NCI-H526 (cell line): ENCODE results near the gene BOD1.

Experiments
- DNase-seq, 2 experiments: peaks; one replicate each; lab custom pipeline; 2025; lab: John Stamatoyannopoulos, UW

BOD1 gene

GRCh38 chr5:173640156-173640804 is 23.8 kb upstream of the BOD1 start:
- DNase-seq = no peak

GRCh38 chr5:173638126-173639040 is 21.9 kb upstream of the BOD1 start:
- no peak for DNase-seq

DNA sequence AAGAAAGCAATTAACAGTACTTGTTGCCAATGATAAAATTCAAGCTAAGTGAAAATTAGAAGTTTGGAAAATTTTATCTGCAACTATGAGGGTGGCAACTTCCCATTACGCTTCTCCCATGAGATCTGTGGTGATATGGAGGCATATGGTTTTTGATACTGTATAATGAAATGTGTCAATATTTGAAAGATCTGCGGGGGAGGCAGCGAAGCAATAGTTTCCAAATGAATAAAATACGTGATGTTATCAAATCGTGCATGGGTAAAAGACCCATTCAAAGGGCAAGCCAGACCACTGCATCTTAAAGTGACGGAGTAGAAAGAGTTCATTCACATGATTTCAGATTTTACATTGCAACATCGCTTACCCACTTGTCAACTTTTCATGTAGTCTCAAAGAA is 20.9 kb upstream of the BOD1 start:
- DNase-seq = no peak

DNA sequence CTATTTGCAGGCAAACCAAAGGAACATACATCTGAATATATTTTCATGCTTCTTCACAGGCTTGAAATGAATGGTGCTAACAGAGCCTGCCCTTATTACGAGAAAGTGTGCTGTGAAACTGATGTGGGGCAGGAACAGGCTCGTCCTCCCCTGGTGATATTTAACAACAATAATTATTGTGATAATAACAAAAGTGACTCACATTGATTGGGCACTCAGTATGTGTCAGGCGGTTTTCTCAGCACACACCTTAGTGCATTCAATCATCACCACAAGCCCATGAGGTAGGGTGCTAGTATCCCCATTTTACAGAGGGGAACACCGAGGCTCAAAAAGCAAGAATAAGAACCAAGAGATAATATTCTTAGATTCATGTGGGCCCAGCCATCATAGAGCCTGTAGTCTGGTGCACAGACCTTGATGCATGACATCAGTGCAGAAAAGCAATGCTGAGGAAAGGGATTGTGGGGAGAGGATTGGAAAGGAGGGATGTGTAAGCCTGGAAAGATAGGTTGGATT is 18.1 kb upstream of the BOD1 start:
- DNase-seq = no peak

DNA sequence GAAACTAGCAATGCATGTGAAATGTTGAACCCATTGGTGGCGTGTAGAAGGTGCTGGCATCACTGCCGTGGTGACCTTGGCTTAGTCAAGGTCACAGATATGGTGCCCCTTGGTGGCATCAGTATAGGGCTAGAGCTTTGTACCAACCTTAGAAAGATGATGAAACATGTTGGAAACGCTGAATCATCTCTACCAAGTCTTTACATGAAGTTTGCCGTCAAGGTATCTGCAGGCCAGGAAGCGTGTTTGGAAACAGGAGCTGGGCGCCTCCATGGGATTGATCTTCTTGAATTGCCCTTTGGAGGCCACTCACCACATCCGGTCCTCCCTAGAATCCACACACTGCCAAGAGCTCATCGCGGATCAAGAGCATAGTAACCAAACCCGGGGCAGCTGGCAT is 16.9 kb upstream of the BOD1 start:
- no peak for DNase-seq

DNA sequence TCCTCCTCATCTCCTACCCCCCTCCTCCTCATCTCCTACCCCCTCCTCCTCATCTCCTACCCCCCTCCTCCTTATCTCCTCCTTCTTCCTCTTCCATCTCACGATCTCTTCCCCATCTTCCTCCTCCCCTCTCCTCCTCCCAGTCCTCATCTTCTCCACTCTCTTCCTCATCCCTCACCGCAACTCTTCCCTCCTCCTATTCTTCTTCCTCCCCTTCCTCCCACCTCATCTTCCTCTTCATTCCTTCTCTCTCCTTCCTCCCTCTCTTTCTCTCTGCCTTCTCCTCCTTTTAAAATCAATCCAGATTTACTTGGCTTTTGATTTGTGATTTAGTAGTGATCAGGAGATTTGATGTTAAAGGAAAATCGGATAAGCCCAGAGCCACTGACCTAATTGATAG is 15.0 kb upstream of the BOD1 start:
- DNase-seq = no peak

DNA sequence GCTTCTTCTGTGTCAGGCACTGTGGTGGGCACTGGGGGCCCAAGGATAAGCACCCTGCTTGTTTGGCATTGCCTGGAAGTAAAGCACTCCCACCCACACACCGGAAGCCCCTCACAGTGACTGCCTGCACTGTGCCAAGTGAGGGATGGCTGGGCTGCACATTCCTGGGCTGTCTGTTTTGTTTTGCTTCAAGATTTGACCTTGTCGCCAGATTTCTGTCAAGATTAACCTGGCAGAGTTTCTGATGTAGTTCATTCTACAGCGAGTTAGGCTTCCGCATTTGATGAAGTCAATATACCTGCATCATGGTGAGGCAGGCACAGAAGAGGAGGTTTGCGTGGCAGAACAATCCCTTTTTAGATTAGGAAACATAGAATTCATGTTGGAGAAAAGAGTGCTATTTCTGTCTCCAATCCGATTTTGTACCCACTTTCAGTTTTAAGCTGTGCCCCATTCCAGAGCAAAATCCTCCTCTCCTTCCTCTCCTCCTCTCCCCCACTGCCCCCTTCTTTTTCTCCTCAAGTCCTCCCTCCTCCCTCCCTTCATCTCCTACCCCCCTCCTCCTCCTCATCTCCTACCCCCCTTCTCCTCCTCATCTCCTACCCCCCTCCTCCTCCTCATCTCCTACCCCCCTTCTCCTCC is 14.4 kb upstream of the BOD1 start:
- DNase-seq = no peak

GRCh38 chr5:173629628-173630027 is 13.2 kb upstream of the BOD1 start:
- DNase-seq = peak in 1 of 2 experiments; percentile 32

GRCh38 chr5:173628501-173628900 is 12.1 kb upstream of the BOD1 start:
- DNase-seq = no peak

DNA sequence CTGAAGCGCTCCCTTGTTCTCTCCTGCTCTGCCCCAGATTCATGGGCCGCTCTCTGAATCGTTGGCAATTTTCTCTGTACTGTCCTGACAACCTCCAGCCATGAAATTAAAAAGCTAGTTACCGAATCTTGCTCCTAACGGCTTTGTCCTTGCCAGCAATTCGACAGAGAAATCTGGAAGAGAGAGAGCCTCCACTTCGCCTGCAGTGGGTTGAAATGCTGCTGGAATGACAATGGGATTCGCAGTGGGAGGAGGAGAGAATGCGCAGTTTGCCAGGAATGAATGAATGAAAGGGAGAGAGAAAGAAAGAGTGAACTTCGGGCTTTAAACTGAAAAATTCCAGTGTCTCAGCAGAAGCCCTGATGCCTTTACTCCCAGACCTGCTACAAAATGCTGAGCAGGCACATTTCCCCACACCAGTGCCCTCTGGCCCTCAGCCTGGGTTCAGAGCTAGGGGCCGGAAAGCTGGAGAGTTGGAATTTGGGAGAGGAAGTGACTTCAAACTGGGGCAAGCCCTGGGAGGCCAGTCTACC is 11.5 kb upstream of the BOD1 start:
- DNase-seq = no peak

DNA sequence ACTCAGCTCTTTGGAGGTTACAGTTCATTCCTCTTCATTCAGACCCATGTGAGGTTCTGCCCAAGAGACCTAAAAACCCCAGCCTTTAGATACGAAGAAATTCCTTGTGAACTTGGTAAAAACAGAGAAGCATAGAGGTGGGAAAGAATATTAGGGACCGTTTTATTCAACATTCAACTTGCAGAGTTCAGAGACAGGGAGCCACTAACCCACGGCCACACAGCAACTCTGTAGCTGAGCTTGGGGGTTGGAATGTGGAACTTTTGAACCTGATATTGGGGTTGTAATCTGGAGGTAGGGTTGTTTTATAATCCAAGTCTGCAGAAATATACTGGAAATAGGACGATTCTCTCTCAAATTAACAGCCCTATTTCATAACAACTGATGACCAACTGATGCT is 10.8 kb upstream of the BOD1 start:
- no peak for DNase-seq

DNA sequence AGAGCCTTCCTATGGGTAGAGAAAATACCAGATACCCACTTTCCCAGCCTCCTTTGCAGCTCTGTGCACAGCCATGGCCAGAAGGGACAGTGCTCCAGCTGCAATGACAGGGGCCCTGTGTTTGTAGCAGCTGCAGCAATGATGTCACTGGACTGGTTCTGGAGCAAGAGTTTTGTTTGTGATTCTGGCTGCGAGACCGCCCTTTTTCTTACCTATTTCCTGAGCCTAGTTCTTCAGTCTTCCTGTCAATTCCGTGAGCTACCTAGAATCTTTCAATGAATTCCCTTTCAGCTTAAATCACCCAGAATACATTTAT is 10.0 kb upstream of the BOD1 start:
- no peak for DNase-seq

DNA sequence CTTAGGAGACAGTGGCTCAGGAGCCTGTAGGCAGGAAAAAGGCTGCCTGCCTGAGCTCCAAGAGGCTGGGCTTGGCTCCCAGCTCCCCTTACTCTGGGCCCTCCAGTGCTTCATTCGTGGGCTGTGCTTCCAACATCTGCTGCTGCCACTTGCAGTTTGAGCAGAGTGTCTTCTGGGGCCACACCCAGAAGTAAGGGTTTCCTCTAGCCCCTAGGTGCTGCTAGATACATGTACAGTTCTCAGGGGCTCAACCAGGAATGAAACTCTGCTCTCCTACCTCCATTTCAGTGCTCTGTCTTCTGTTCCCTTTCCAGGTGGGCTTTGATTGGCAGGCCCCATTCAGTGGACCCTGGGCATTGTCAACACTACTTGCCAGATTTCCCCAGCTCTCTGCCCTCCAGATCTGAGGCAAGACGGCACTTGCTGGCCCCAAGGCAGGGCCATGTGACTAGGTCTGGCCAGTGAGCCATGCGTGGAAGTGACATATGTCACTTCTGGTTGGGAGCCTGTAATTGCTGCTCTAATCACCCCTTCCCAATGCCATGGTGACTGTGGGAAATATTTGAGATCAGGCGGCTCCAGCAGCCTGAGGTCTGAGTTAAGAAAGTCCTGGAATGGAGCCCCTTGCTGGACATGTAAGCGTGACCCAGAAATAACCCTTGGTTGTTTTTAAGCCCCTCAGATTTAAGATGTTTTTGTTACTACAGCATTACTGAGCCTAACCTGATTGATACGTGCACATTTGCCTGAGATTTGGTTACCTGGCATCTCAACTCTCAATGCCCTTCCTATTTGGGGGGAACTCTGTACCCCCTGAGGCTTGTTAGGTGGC is 9.4 kb upstream of the BOD1 start:
- peak in 1 of 2 experiments; percentile 12 for DNase-seq

DNA sequence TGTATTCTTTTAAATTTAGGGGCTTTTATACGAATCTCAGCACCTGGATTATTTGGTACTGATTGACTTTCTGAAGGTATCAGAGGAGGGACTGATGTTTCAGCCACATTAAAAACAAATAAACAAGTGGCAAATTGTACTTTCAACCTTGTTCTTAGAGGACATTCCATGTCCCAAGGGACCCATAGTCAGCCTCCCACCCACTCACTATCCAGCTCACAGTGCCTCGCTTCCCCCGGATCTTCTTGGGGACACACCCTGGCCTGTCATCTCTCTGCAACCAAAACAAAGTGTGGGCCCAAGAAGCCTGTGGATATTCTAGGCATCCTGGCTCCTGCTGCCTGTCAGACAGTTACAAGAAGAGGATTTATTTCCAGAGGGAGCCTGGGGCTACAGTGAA is 8.8 kb upstream of the BOD1 start:
- no peak for DNase-seq

DNA sequence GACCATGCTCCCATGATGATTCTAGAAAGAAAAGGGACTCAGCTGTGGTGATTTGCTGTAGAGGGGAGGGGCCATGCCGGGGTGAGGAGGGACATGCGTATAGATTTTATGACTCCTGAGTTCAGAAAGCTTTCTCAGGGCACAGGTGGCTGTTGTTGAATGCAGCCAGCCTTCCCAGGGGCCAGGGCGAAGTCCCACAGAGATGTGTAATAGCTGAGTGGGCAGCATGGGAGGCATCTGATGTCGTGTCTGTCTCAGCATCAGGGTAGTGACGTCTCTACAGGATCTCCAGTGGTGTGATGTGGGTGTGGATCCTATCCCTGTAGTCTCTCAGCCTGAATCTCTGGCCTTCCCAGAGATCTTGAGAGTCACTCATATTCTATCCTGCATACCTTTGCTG is 7.8 kb upstream of the BOD1 start:
- no peak for DNase-seq

DNA sequence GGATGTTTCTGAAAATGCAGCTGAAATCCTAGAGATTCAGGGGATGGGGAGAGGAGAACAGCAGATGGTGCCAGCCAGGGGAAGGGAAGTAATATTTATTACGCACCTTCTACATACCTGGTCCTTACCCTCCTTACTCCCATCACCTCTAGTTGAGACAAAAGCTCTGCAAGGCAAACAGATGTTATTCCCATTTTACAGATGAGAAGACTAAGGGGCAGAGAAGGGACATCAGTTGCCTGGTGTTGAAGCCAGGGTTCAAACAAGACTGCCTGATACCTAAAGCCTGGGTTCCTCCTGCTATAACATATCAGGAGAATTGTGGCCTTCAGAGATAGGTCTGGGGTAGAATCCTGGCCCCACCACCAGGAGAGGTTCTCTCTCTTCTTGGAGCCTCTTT is 7.3 kb upstream of the BOD1 start:
- no peak for DNase-seq

- no peak for DNase-seq
Measured at GRCh38 chr5:173623296-173623771, 6.9 kb upstream of the BOD1 start.

DNA sequence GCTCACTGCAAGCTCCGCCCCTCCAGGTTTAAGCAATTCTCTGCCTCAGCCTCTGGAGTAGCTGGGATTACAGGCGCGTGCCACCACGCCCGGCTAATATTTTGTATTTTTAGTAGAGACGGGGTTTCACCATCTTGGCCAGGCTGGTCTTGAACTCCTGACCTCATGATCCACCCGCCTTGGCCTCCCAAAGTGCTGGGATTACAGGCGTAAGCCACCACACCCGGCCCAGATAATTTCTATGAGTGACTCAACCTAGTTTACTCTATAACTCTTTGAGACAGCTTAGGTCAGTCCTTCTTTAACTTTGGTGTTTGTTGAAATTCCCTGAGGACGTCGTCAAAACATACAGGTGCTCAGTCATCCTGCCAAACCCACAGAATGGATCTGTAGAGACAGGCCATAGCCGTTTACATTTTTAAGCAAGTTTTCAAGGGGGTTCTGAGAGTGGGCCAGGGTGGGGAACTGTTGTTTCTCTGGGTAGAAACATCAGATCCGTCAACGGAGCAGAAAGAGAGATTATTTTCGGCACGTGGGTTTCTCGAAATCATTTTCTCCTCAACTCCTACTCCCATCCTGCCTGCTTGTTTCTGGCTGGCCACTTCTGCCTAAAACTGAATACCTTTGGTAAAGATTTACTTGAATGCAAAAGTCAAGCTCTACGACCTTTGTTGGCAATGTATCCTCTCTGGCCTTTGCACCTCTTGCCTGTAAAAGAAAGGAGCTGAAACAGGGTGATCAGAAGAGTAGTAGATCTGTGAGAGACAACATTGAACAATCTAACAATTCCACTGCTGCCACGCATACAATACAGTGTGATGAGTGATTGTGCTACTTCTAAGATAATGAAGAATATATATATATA is 6.0 kb upstream of the BOD1 start:
- DNase-seq = no peak

DNA sequence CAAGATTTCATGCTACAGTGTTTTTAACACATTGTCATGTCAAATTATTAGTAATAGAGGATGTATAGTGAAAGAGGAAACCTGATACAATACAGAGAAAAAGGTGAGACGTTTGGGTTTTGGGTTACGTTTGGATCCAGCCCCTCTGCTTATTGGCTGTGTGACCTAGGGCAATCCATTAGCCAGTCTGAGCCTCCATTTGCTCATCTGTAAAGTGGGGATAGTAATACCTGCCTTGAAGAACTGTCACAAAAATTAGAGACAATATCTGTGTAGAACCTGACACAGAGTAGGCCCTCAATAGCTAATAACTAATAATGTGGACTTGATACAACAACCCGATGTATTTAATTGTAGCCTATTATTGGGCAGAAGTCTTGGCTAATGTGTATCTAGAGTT is 4.3 kb upstream of the BOD1 start:
- no peak for DNase-seq

- peak in 1 of 2 experiments; percentile 60 for DNase-seq
Measured at GRCh38 chr5:173618927-173619519, 2.6 kb upstream of the BOD1 start.
